ENCODE results near the gene KRTAP10-5.
"Not testable (repeated sequence)": the region's sequence is repeated elsewhere in the genome, so short reads cannot be mapped to it uniquely, and the experiment has no call there.

Gene KRTAP10-5

DNA sequence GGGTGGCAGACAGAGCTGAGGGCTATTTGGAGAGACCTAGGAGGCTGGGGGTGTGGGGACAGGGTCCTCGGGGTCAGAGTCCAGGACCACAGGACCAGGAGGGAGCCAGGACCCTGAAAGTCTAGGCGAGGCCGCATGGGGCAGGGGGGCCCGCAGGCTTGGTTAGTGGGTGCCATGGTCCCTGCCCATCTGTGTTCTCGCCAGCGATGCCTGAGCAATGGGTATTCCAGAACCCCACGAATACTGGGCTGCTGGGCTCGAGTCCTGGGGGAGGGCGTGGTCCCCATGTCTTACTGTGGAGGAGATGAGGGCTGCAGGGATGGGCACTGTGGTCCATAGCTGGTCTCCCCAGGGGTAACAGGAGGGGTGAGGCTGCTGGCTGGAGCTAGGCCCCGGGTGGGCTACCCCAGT, 9.9 kb upstream of the KRTAP10-5 start:
- DNase-seq = no peak

DNA sequence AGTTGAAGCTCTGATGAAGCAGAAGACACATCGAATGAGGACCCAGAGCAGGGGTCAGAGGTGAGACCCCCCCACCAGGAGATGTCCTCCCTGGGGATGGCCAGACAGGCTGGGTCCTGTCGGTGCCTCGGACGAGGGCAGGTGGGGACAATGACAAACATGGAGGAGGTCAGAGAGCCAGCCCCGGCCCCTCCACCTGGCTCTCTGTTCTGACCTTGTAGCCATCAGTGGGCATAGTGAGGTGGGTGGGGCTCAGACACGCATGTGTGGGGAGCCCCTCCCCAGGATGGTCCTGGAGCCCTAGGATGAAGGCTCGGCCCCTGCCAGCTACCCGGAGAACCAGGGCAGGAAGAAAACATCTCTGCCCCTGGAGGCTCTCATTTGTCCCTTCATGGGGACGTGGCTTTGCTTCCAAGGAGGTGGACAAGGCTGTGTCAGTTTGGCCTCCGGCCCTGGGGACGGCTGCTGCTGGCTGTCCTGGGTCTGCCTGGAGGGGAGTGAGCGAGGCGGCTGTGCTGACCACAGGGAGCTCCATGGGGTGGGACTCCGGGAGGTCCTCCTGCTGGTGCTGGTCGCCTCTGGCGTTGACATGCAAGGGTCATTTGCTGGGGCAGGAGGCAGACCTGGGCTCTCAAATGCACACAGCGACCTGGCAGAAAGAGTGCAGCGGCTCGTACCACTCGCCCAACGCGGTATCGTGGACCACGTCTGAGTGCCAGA, 9.3 kb upstream of the KRTAP10-5 start:
- no peak for DNase-seq

DNA sequence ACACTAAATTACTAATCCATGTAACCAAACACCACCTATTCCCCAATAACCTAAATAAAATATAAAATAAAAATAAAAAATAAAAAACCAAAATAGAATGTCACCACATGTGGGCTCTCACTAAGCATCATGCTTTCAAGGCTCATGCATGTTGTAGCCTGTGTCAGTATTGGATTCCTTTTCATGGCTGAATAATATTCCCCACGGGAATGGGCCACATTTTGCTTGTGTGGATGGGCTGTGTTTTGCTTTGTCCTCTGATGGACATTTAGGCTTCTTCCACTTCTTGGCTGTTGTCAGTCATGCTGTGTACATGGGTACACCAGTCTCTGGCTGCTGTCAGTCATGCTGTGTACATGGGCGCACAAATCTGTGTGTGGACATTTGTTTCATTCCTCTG, 8.7 kb upstream of the KRTAP10-5 start:
- DNase-seq = no peak

DNA sequence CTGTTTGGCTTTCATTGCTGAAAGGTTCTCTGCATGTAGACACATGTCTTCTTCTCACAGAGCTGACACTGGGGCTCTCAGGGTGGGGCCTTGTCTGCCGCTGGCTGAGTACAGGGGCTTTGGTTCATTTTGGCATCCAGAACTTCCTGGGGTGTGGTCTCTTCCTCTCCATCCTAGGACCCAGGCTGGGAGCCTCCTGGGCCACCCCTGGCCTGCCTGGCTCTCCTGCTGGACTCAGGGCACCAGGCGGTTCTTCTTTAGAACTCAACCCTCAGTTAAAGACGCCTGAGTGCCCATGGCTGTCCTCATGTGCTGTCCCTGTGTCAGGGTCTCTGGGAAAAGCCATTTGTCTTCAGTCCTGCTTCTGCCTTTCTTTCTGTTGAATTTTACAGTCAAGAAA, 5.5 kb upstream of the KRTAP10-5 start:
- no peak for DNase-seq

DNA sequence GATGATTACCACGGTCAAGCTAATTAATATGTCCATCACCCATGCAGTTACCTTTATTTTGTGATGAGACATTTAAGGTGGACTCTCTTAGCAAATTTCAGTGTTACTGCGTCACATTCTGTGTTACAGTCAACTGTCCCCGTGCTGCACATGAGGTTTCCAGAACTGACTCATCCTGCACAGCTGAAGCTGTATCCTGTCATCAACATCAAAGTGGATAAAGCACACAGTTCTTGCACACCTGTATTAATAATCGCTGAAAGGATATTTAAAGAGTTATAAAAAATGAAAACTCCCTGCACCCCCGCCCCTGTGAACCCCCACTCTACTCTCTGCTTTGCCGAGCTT, 3.4 kb upstream of the KRTAP10-5 start:
- no peak for DNase-seq

DNA sequence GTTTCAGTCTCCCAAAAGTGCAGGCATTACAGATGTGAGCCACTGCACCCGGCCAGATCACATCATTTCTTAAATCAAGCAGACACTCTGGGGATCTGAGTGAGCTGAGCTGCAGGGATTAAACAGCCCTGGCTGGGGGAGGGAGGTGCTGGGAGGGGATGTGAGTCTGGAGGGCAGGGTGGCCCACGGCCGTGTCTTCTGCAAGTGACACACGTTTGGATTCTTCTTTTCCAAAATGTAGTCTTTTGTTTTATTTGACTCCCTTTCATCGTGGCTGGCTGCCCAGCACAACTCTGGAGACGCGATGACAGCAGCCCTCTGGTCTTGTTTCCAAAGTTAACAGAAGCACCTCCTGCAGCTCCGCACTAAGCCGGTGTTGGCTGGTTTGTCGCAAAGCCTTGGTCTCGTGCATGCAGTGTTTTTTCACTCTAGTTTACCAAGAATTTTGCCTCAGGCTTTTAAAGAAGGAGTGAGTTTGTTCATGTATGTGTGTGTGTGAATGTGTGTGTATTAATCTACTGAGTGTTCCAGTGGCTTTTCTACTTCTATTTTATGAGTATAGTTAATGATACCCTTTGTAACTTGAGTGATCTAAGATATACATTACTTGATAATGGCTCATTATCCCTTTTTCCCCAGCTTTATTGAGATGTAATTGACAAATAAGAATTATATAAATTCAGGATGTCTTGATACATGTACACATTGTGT, 2.8 kb upstream of the KRTAP10-5 start:
- DNase-seq = no peak

DNA sequence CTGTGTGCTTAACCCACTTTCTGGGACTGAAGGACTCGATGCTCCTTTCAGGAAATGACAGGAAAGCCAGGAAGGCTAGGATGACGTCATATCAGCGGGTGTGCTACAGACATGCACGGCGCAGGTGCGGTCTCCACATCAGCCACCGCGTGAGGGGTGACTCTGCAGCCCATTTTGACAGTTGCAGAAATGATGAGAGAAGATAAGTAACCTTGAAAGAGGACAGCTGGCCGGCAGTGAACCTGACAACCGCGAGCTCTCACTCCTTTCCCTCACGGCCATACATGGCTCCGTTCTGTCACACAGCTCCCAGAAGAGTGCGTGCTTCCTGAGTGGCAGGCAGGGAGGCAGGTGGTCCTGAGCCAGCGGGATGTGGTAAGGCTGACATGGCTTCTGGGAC, 1.7 kb upstream of the KRTAP10-5 start:
- DNase-seq = no peak

DNA sequence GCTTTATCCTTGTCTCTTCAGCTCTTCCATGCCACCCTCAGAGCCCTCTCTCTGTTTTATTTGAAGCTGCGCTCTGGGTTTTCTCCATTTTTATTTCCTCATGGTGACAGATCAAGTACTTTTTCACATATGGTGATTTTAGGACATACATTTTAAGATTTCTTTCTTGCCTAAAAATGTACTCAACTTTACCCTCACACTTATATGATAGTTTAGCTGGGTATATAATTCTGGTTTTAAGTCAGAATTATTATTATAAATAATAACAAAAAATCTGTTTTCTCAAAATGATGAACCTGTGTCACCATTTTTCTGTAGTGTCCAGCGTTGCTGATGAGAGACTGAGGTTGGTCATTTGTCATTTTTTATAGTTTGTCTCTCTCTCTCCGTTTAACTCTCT, 754 bp upstream of the KRTAP10-5 start:
- no peak for DNase-seq

DNA sequence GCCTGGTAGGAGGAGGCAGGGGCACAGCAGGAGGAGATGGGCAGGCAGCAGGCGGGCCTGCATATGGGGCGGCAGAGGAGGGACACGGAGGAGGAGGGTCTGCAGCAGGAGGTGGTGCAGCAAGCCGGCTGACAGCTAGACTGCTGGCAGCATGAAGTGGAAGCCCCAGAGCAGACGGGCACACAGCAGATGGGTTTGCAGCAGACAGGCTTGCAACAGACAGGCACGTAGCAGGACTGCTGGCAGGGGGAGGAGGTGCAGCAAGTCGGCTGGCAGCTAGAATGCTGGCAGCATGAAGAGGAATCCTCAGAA, 615 bp downstream of the KRTAP10-5 start:
- DNase-seq = no peak

DNA sequence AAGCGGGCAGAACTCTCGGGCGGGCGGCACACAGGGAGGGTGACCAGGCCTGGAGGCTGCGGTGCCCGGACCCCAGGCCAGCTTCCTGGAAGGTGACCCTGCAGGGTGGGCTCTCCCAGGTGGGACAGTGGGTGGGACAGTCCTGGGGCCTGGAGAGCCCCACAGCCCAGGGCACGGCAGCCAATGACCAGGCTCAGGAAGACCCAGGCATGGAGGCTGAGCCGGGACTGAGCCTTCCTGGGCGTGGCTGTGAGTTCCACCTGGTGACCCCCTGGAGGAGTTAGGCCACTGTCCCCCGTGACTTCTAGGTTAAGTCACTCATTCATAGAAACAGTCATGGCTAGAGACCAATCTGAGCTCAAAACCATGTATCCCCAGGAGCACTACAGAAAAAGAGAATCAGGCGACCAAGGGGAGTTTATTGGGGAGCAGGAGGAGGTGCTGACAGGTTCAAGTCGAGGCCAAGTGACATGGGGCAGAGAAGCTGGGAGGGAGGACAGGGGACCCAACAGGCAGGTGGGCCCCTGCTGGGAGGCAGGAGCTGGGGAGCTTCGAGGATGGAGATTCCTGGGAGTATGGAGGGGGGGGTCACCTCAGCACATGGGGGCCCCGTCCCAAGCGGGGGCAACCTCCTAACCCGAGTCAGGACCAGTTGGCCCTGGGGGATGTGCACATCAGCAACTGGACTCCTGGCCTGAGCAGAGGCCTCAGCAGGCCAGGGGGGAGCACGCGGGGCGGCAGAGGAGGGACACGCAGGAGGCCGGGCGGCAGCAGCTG, 1.2 kb downstream of the KRTAP10-5 start:
- DNase-seq = no peak

- no peak for DNase-seq
Measured at GRCh38 chr21:44578371-44579055, 1.9 kb downstream of the KRTAP10-5 start.

DNA sequence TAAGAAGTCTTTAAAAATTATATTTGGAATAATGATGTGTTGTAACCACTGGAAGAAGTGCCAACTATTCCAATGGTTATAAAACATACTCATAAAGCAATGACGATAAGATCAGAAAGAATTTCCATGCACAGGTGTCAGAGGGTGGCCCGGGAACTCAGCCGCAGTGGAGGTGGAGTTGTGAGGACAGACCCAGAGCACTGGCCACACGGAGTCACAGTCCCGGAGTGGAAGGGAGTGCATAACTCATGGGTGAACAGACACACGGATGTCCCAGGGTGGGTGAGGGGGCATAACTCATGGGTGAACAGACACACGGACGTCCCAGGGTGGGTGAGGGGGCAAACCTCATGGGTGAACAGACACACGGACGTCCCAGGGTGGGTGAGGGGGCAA, 4.4 kb downstream of the KRTAP10-5 start:
- DNase-seq = no peak

GRCh38 chr21:44575307-44576024, 4.9 kb downstream of the KRTAP10-5 start:
- DNase-seq = no peak

DNA sequence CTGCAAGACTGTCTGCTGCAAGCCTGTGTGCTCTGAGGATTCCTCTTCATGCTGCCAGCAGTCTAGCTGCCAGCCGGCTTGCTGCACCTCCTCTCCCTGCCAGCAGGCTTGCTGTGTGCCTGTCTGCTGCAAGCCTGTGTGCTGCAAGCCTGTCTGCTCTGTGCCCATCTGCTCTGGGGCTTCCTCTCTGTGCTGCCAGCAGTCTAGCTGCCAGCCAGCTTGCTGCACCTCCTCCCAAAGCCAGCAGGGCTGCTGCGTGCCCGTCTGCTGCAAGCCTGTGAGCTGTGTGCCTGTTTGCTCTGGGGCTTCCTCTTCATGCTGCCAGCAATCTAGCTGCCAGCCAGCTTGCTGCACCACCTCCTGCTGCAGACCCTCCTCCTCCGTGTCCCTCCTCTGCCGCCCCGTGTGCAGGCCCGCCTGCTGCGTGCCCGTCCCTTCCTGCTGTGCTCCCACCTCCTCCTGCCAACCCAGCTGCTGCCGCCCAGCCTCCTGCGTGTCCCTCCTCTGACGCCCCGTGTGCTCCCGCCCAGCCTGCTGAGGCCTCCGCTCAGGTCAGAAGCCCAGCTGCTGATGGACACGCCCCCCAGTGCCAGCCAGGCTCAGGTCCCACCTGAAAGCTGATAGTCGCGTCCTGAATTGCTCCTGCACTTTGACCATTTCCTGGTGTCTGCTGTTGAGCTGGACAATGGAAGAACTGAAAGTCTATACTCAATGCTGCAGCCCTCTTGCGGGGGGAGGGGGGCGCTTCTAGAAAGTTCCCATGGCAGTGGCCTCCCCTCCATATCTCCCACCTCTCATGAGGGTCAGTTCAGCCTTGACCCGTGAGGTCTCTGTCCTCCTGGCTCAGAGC, 5.7 kb downstream of the KRTAP10-5 start:
- no peak for DNase-seq

GRCh38 chr21:44573630-44574456, 6.6 kb downstream of the KRTAP10-5 start, which contains the start of gene KRTAP10-4:
Gene KRTAP10-4, plus strand, starts transcription at chr21:44573729. Its CDS starts 30 bp downstream, at chr21:44573759.
- not testable (repeated sequence) for DNase-seq

DNA sequence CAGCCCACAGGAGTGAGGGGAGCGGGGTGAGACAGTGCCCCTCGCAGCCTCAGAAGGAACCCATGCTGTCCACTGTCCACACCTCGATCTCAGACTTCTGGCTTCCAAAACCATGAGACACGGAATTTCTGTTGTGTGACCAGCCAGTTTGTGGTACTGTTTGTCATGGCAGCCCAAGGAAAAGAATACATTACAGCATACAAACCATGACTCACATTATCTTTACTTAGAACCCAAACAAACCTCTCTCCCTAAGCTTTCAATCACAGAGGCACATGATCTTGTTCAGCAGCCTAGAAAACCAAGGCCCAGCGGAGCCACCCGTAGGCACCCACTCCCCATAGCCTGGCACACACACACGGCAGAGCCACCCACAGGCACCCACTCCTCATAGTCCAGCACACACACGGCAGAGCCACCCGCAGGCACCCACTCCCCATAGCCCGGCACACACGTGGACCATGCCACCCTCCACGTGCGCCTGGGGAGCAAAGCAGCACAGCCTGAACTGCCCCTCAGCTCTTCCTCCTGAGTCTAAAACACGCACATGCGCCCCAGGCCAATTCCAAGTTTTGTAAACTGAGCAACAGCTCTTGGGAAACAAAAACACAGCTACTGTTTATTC, 7.3 kb downstream of the KRTAP10-5 start:
- DNase-seq = no peak

- DNase-seq = no peak
Measured at GRCh38 chr21:44571844-44572782, 8.3 kb downstream of the KRTAP10-5 start.

- DNase-seq = no peak
Measured at GRCh38 chr21:44571296-44571695, 9.1 kb downstream of the KRTAP10-5 start.

DNA sequence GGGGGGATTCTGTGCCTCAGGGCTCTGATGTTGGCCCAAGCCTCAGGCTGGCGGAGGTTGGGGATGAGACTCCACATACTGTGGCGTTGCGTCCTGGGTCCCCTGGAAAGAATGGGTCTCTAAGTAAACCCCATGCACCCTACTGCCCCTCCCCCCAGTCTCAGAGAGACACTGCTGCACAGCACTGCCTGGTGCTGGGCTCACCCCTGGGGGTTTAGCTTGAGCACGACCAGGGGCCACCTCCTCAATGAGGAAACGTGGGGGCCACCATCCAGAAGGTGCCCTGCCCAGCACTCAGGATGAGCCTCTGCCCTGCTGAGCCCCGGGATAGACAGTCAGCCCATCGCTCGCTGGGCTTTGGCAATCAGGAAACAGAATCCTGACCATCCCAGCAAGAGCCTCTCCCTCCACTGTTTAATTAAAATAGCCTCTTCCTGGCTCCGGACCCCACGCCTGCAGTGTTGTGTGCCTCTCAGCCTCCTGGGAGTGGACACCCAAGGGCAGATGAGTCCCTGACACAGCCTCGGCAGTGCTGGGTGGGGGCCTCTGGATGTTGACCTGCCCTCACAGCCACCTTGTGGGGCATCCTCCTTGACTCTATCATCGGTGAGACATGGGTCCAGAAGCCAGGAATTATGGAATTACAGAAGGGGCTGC, 10.4 kb downstream of the KRTAP10-5 start:
- no peak for DNase-seq

Data from AML-193 (cell line).